HCT116 (cell line): ENCODE data around the gene TBC1D14. TPM values are rescaled to one million over a fixed set of nuclear protein-coding genes. Genes with fewer than 3 reads are reported as not detected.

Experiments used
- ATAC-seq: fragments of 200-7000 bp; cut with Tn5 transposase; 2 replicates; pipeline ENCODE4 v1.9.1; 2020; ENCODE audit warnings: mild to moderate bottlenecking, moderate library complexity
- BruUV-seq: library from RNA; stranded (reverse); fragments of 400-500 nt; replicated peaks from 2 replicates; lab custom pipeline; 2021; lab: Mats Ljungman, UMichigan
- CTCF ChIA-PET: fragments of 300-600 bp; sonication (Branson Sonifier 250); formaldehyde crosslinking; loops from one replicate; lab custom pipeline; 2021; ENCODE audit warnings: antibody characterized with exemption; lab: Charles Lee
- POLR2A ChIA-PET: fragments of 300-600, 350-600 bp; sonication (Branson Sonifier 250); formaldehyde crosslinking; loops from one replicate; lab custom pipeline; 2021; ENCODE audit warnings: antibody characterized with exemption; lab: Charles Lee
- RAD21 ChIA-PET, 2 experiments: fragments of 300-600 bp; sonication (Branson Sonifier 250); formaldehyde crosslinking; loops; one replicate each; lab custom pipeline; 2023; ENCODE audit warnings: low total read pairs in 2 of 2; ENCODE audit not compliant: uncharacterized antibody in 2 of 2, unreplicated experiment in 2 of 2, low non-redundant PET in 1 of 2; lab: Charles Lee
- DNase-seq: peaks from one replicate; pipeline ENCODE4 v3.0.0-alpha.2; 2010; ENCODE audit warnings: low read depth, low spot score
- H2AFZ ChIP-seq: fragments of 200-600 bp; shearing (Covaris generic), sonication (generic); 2 replicates; pipeline ENCODE4 v1.6.1; 2017; ENCODE audit warnings: low read depth, mixed run types, mixed read lengths, antibody characterized with exemption, low read length; ENCODE audit not compliant: poor library complexity, severe bottlenecking
- H3K27ac ChIP-seq: 2 replicates; pipeline ENCODE4 v1.5.1; 2012; ENCODE audit warnings: low read depth, low read length
- H3K27me3 ChIP-seq: fragments of 200-600 bp; sonication (generic); 2 replicates; pipeline ENCODE4 v1.6.1; 2016; ENCODE audit warnings: mixed run types, low read length, mixed read lengths; ENCODE audit not compliant: insufficient read depth
- H3K36me3 ChIP-seq, 2 experiments: fragments of 200-500 bp in 1 of 2; fragments of 200-600 bp in 1 of 2; sonication (Bioruptor generic) in 1 of 2; sonication (generic) in 1 of 2; 2 replicates each; pipeline versions ENCODE4 v1.5.1 to v1.6.1; 2014 to 2016; ENCODE audit warnings: low read length in 2 of 2, inconsistent platforms in 1 of 2, mixed read lengths in 1 of 2, mixed run types in 1 of 2; ENCODE audit not compliant: insufficient read depth in 2 of 2, control insufficient read depth in 1 of 2
- H3K4me1 ChIP-seq, 2 experiments: fragments of 200-600 bp in 1 of 2; sonication (generic) in 1 of 2; 2 replicates each; pipeline versions ENCODE4 v1.5.1 to v1.6.1; 2012 to 2017; ENCODE audit warnings: low read length in 2 of 2, inconsistent platforms in 1 of 2, mild to moderate bottlenecking in 1 of 2, mixed read lengths in 1 of 2, mixed run types in 1 of 2, moderate library complexity in 1 of 2; ENCODE audit not compliant: insufficient read depth in 2 of 2, control insufficient read depth in 1 of 2
- H3K4me2 ChIP-seq: fragments of 200-600 bp; sonication (generic); 2 replicates; pipeline ENCODE4 v1.6.1; 2017; ENCODE audit warnings: mixed run types, low read length, mixed read lengths
- H3K4me3 ChIP-seq, 2 experiments: fragments of 200-600 bp in 1 of 2; sonication (generic) in 1 of 2; replicated peaks in 1 of 2; 2 replicates each; pipeline ENCODE4 v1.5.1; 2011 to 2016; ENCODE audit warnings: low read length in 2 of 2, control low read depth in 1 of 2, low read depth in 1 of 2, mild to moderate bottlenecking in 1 of 2, mixed read lengths in 1 of 2, mixed run types in 1 of 2
- H3K79me2 ChIP-seq: fragments of 200-600 bp; sonication (generic); 2 replicates; pipeline ENCODE4 v1.6.1; 2017; ENCODE audit warnings: mild to moderate bottlenecking, mixed run types, low read length, moderate library complexity, mixed read lengths; ENCODE audit not compliant: insufficient read depth
- H3K9ac ChIP-seq: fragments of 200-600 bp; sonication (generic); 2 replicates; pipeline ENCODE4 v1.6.1; 2016; ENCODE audit warnings: low read length, mixed read lengths
- H3K9me2 ChIP-seq: fragments of 200-600 bp; sonication (generic), shearing (Covaris generic); 2 replicates; pipeline ENCODE4 v1.6.1; 2017; ENCODE audit warnings: mixed run types, mild to moderate bottlenecking, moderate library complexity; ENCODE audit not compliant: insufficient read depth
- H3K9me3 ChIP-seq, 2 experiments: fragments of 200-500 bp in 1 of 2; fragments of 200-600 bp in 1 of 2; sonication (Bioruptor generic) in 1 of 2; sonication (generic) in 1 of 2; 2 replicates each; pipeline ENCODE4 v1.6.1; 2014 to 2017; ENCODE audit warnings: low read length in 2 of 2, mixed read lengths in 2 of 2, inconsistent platforms in 1 of 2, low read depth in 1 of 2, mild to moderate bottlenecking in 1 of 2, mixed run types in 1 of 2, moderate library complexity in 1 of 2; ENCODE audit not compliant: control insufficient read depth in 1 of 2, insufficient read depth in 1 of 2
- H4K20me1 ChIP-seq: fragments of 200-600 bp; sonication (generic), shearing (Covaris generic); 2 replicates; pipeline ENCODE4 v1.6.1; 2017; ENCODE audit warnings: mixed run types, mild to moderate bottlenecking, moderate library complexity; ENCODE audit not compliant: insufficient read depth
- ATF3 ChIP-seq: IDR thresholded peaks from 2 replicates; pipeline ENCODE4 v1.6.1; 2012
- CBX3 ChIP-seq: IDR thresholded peaks from 2 replicates; pipeline ENCODE4 v1.6.1; 2012; ENCODE audit warnings: low read depth
- CEBPB ChIP-seq: IDR thresholded peaks from 2 replicates; pipeline ENCODE4 v1.6.1; 2012; ENCODE audit warnings: low read depth
- CTCF ChIP-seq, 3 experiments: fragments of 200-600 bp in 1 of 3; sonication (generic) in 1 of 3; IDR thresholded peaks in 2 of 3; conservative IDR thresholded peaks in 1 of 3; 2 replicates each; pipeline ENCODE4 v1.5.1; 2012 to 2017; ENCODE audit warnings: low read depth in 2 of 3, low read length in 2 of 3, antibody characterized with exemption in 1 of 3, borderline replicate concordance in 1 of 3, control low read depth in 1 of 3, mild to moderate bottlenecking in 1 of 3, mixed read lengths in 1 of 3, mixed run types in 1 of 3, moderate library complexity in 1 of 3; ENCODE audit not compliant: insufficient read depth in 1 of 3
- EGR1 ChIP-seq: IDR thresholded peaks from 2 replicates; pipeline ENCODE4 v1.6.1; 2012; ENCODE audit warnings: low read depth
- ELF1 ChIP-seq: IDR thresholded peaks from 2 replicates; pipeline ENCODE4 v1.6.1; 2012; ENCODE audit warnings: low read depth, borderline replicate concordance
- EZH2 ChIP-seq: fragments of 200-600 bp; sonication (generic); IDR thresholded peaks from 2 replicates; pipeline ENCODE4 v1.6.1; 2017; ENCODE audit warnings: antibody characterized with exemption, mixed run types
- EZH2phosphoT487 ChIP-seq: fragments of 200-600 bp; IDR thresholded peaks from 2 replicates; pipeline ENCODE4 v1.6.1; 2018; ENCODE audit warnings: antibody characterized with exemption, borderline replicate concordance
- MAX ChIP-seq: IDR thresholded peaks from 2 replicates; pipeline ENCODE4 v1.6.1; 2012
- POLR2A ChIP-seq: IDR thresholded peaks from 2 replicates; pipeline ENCODE4 v1.7.0; 2011; ENCODE audit warnings: borderline replicate concordance; ENCODE audit not compliant: insufficient read depth, insufficient read length; ENCODE audit errors: extremely low read depth
- POLR2AphosphoS5 ChIP-seq: IDR thresholded peaks from 2 replicates; pipeline ENCODE4 v1.6.1; 2011; ENCODE audit warnings: mild to moderate bottlenecking, low read depth, low read length, moderate library complexity
- RAD21 ChIP-seq: IDR thresholded peaks from 2 replicates; pipeline ENCODE4 v1.6.1; 2012; ENCODE audit warnings: low read depth, mild to moderate bottlenecking
- REST ChIP-seq: IDR thresholded peaks from 2 replicates; pipeline ENCODE4 v1.6.1; 2012; ENCODE audit warnings: low read depth
- SIN3A ChIP-seq: IDR thresholded peaks from 2 replicates; pipeline ENCODE4 v1.6.1; 2012; ENCODE audit warnings: low read depth
- SP1 ChIP-seq: IDR thresholded peaks from 2 replicates; pipeline ENCODE4 v1.6.1; 2012; ENCODE audit warnings: low read depth
- SRF ChIP-seq: IDR thresholded peaks from 2 replicates; pipeline ENCODE4 v1.6.1; 2012; ENCODE audit warnings: low read depth
- TCF7L2 ChIP-seq: IDR thresholded peaks from 2 replicates; pipeline ENCODE4 v1.7.0; 2011; ENCODE audit warnings: borderline replicate concordance, inconsistent platforms; ENCODE audit not compliant: insufficient read depth, insufficient read length; ENCODE audit errors: extremely low read depth
- YY1 ChIP-seq: IDR thresholded peaks from 2 replicates; pipeline ENCODE4 v1.6.1; 2011; ENCODE audit warnings: low read length, low read depth, moderate library complexity, mild to moderate bottlenecking; ENCODE audit not compliant: insufficient replicate concordance; ENCODE audit errors: extremely low read depth
- ZBTB33 ChIP-seq: IDR thresholded peaks from 2 replicates; pipeline ENCODE4 v1.6.1; 2011; ENCODE audit warnings: mild to moderate bottlenecking, low read length, moderate library complexity; ENCODE audit not compliant: insufficient replicate concordance; ENCODE audit errors: extremely low read depth
- ZNF274 ChIP-seq: fragments of 200-500 bp; sonication (Bioruptor generic); IDR thresholded peaks from 2 replicates; pipeline ENCODE4 v1.6.1; 2014; ENCODE audit warnings: mild to moderate bottlenecking, low read depth, low read length, inconsistent platforms
- intact Hi-C: fragments of 100-400 bp; cut with micrococcal nuclease; formaldehyde crosslinking; loops from 2 replicates; pipeline ENCODE4 v1.10.0; 2022
- total RNA-seq: library from RNA; stranded (reverse); gene quantifications from one replicate; pipeline ENCODE4 v1.2.1, GENCODE V29; 2021; ENCODE audit not compliant: unreplicated experiment

TBC1D14 gene
- total RNA-seq, 1 experiment from 2014 or later, result 62.9 TPM

- CTCF ChIA-PET, result interaction anchor here (4.2 kb wide), 1 partner anchor 13 kb away, joined by 34 read pairs; no protein-coding TSS in a partner anchor
- TF ChIP-seq SP1 (no peak), ZNF274 (no peak), TCF7L2 (no peak), EZH2phosphoT487 (no peak), ELF1 (no peak), CEBPB (no peak), POLR2AphosphoS5 (no peak), YY1 (no peak), SRF (no peak), MAX (no peak), SIN3A (no peak), ATF3 (no peak), EZH2 (no peak), EGR1 (no peak), POLR2A (no peak), REST (no peak), ZBTB33 (no peak), RAD21 (no peak), CBX3 (no peak), CTCF (IDR thresholded peaks at IDR 0.05 in 2 of 3, conservative IDR thresholded peaks at IDR 0.05 in 1 of 3; ENCODE audit: borderline replicate concordance in 1 of 3, insufficient read depth in 1 of 3, low read depth in 2 of 3, low read length in 2 of 3) (no peak)
- no peaks in the 10 kb centered on the region for H3K4me1 ChIP-seq
Measured at GRCh38 chr4:6886886-6887285, 22.7 kb upstream of the TBC1D14 start.

More at GRCh38 chr4:6886886-6887285, 22.7 kb upstream of the TBC1D14 start:
- RAD21 ChIA-PET, result no interaction called here
- peaks cover 0 to 4% of the 10 kb centered on the region in 2 experiments; a peak in 2 of 4 replicates for H3K9me3 ChIP-seq
- H3K4me3 ChIP-seq, result no peak overlapping the region
- peaks cover 0 to 3% of the 10 kb centered on the region in 2 experiments; a peak in 1 of 4 replicates for H3K36me3 ChIP-seq
- no TSS peak for BruUV-seq
- no peak overlapping the region for H2AFZ ChIP-seq
- no peaks in the 10 kb centered on the region for H3K27me3 ChIP-seq
- no peak overlapping the region for H3K4me2 ChIP-seq
- ATAC-seq (no peak), DNase-seq (no peak)
- no peaks in the 10 kb centered on the region for H3K9me2 ChIP-seq
- H3K9ac ChIP-seq, result no peak overlapping the region
- H3K27ac ChIP-seq, result no peak overlapping the region
- intact Hi-C loops, result no loop called here
- no peaks in the 10 kb centered on the region for H3K79me2 ChIP-seq
- H4K20me1 ChIP-seq, result no peaks in the 10 kb centered on the region
- POLR2A ChIA-PET, result no interaction called here
